ENCODE results near the gene SOX5. TPM values are rescaled to one million over a fixed set of nuclear protein-coding genes. Genes with fewer than 3 reads are reported as not detected.

The SOX5 gene
- total and polyA plus RNA-seq, 2 of the 8 experiments (the other 6 are each of a cell fraction or from before 2014, with no cell fraction given) = 2.2 to 2.6 TPM

DNA sequence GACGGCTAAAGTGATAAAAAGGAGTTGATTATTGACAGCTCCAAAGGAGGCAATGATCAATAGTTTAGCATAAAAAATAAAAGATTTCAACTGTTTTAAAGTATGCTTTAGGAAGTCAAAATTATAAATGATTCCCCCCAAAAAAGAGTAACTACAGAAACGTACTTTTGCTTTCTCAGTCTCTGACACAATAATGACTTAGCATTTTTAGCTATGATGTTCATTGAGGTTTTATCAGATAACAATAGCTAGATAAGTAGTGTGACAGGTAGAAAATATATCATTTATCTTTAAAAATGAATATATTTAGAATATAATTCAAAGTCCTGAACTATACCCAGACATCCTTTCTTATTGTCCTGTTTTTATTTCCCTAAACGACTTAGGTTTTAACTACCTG lies 352.9 kb downstream of the SOX5 start:
- no peak overlapping the region for H3K23ac ChIP-seq (ENCODE audit: insufficient read length)
- H2BK120ac ChIP-seq (replicated peaks; ENCODE audit: low read depth, low read length) = no peak overlapping the region
- no peak overlapping the region for H2BK5ac ChIP-seq (ENCODE audit: low read depth, low read length)
- no peaks in the 10 kb centered on the region for H3K79me2 ChIP-seq (ENCODE audit: control insufficient read depth in 1 of 2, insufficient read depth in 2 of 2, low read length in 2 of 2)
- peaks cover 6 to 9% of the 10 kb centered on the region in 2 experiments; a peak in 3 of 4 replicates for H3K9me3 ChIP-seq (ENCODE audit: insufficient read depth in 2 of 2, low read depth in 1 of 2, low read length in 1 of 2)
- no peak overlapping the region for H3K4me3 ChIP-seq (ENCODE audit: extremely low read depth in 1 of 4, insufficient read depth in 2 of 4, low read depth in 3 of 4, low read length in 4 of 4)
- H2BK15ac ChIP-seq (ENCODE audit: low read length) = no peak overlapping the region
- H3K14ac ChIP-seq (ENCODE audit: insufficient read length) = no peak overlapping the region
- CTCF ChIA-PET (ENCODE audit: partially characterized antibody) = no interaction called here
- H2BK12ac ChIP-seq (ENCODE audit: low read depth, low read length) = no peak overlapping the region
- no peak overlapping the region for H4K91ac ChIP-seq (replicated peaks; ENCODE audit: insufficient read length, low read length)
- no peaks in the 10 kb centered on the region for H3K4me1 ChIP-seq (replicated peaks in 1 of 4; ENCODE audit: control insufficient read depth in 3 of 4, insufficient read depth in 4 of 4, low read length in 3 of 4)
- TF ChIP-seq SIRT6 (IDR thresholded peaks at IDR 0.05; ENCODE audit: low read length) = no peak
- no peak for TF ChIP-seq CBX8 (IDR thresholded peaks at IDR 0.05; ENCODE audit: borderline replicate concordance, low read depth, low read length)
- TF ChIP-seq ASH2L (IDR thresholded peaks at IDR 0.05; ENCODE audit: low read length) = no peak
- no peak for TF ChIP-seq RNF2 (IDR thresholded peaks at IDR 0.05; ENCODE audit: borderline replicate concordance, low read depth, low read length, missing control alignments, poor library complexity, severe bottlenecking)
- TF ChIP-seq RAD21 (IDR thresholded peaks at IDR 0.05 in 1 of 2, conservative IDR thresholded peaks at IDR 0.05 in 1 of 2; ENCODE audit: low read depth in 2 of 2, low read length in 2 of 2) = no peak
- no peak for TF ChIP-seq BRCA1 (IDR thresholded peaks at IDR 0.05; ENCODE audit: low read depth, low read length)
- FAIRE-seq (no peak), DNase-seq (ENCODE audit: low read depth in 1 of 2, low spot score in 2 of 2) (no peak)
- H3K9ac ChIP-seq (replicated peaks in 1 of 4; ENCODE audit: extremely low read depth in 1 of 4, low read depth in 3 of 4, low read length in 3 of 4) = no peak overlapping the region
- no peaks in the 10 kb centered on the region for H3K27me3 ChIP-seq (replicated peaks in 1 of 4; ENCODE audit: control insufficient read depth in 3 of 4, extremely low read depth in 1 of 4, insufficient read depth in 3 of 4, low read length in 3 of 4)
- no peak overlapping the region for H3K56ac ChIP-seq (replicated peaks; ENCODE audit: insufficient read length, low read depth, low read length)
- H3K23me2 ChIP-seq (ENCODE audit: low read depth, low read length) = no peaks in the 10 kb centered on the region
- WGBS, 2 experiments (ENCODE audit: extremely low coverage in 1 of 2, insufficient coverage in 1 of 2, insufficient read length in 1 of 2, insufficient replicate concordance in 2 of 2, low coverage in 1 of 2, low lambda C conversion rate in 2 of 2, missing lambda C conversion rate in 1 of 2) = 88% methylated on average over 3 of the region's 3 CpGs; no CpG with 5 or more reads in 1 of the 2 experiments
- no peak overlapping the region for H4K5ac ChIP-seq (ENCODE audit: insufficient read length, low read depth, low read length)
- H4K20me1 ChIP-seq (replicated peaks in 1 of 2; ENCODE audit: control insufficient read depth in 1 of 2, insufficient read depth in 2 of 2, low read length in 2 of 2) = no peaks in the 10 kb centered on the region
- no peak overlapping the region for H2AFZ ChIP-seq (ENCODE audit: low read length)
- no peaks in the 10 kb centered on the region; a peak in 1 of 8 replicates for H3K36me3 ChIP-seq (ENCODE audit: control insufficient read depth in 2 of 4, insufficient read depth in 4 of 4, low read length in 3 of 4)
- no peaks in the 10 kb centered on the region for H3K79me1 ChIP-seq (ENCODE audit: low read depth, low read length)
- H4K8ac ChIP-seq (ENCODE audit: extremely low read depth, insufficient read depth, low read length) = no peak overlapping the region
- POLR2A ChIA-PET (ENCODE audit: partially characterized antibody) = no interaction called here
- H3K4ac ChIP-seq (replicated peaks; ENCODE audit: insufficient read length, low read depth, low read length) = no peak overlapping the region
- no peak overlapping the region for H3K27ac ChIP-seq (ENCODE audit: low read depth, low read length)
- H3K4me2 ChIP-seq (ENCODE audit: insufficient read depth in 1 of 2, low read depth in 2 of 2, low read length in 2 of 2) = no peak overlapping the region
- no peak overlapping the region for H2BK20ac ChIP-seq (ENCODE audit: low read length)
- no peak overlapping the region for H2AK5ac ChIP-seq (ENCODE audit: low read depth, low read length)
- H3K18ac ChIP-seq (ENCODE audit: extremely low read depth, low read length) = no peak overlapping the region
